ENCODE measurements around the gene SRGN.

The SRGN gene

DNA sequence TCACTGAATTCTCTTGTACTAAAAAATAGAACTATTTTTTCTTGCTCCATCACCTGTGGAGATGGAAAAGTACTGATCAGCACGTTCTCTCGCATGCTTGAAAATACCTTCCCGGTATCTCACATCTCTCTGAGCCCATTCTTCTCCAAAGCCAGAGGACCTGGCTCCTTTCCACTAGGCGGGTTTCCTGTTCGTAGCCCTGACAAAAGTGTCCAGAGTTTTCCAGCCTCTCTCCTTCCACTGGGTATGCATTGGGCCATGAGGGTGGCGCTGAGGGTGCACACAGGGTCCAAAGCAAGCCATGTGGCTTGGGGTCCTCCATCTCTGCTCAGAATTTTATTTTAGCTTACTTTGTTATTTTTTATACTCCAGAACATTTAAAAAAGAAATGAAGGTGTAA is 16.3 kb upstream of the SRGN start:
- TF ChIP-seq, protein P1, sequence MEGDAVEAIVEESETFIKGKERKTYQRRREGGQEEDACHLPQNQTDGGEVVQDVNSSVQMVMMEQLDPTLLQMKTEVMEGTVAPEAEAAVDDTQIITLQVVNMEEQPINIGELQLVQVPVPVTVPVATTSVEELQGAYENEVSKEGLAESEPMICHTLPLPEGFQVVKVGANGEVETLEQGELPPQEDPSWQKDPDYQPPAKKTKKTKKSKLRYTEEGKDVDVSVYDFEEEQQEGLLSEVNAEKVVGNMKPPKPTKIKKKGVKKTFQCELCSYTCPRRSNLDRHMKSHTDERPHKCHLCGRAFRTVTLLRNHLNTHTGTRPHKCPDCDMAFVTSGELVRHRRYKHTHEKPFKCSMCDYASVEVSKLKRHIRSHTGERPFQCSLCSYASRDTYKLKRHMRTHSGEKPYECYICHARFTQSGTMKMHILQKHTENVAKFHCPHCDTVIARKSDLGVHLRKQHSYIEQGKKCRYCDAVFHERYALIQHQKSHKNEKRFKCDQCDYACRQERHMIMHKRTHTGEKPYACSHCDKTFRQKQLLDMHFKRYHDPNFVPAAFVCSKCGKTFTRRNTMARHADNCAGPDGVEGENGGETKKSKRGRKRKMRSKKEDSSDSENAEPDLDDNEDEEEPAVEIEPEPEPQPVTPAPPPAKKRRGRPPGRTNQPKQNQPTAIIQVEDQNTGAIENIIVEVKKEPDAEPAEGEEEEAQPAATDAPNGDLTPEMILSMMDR (conservative IDR thresholded peaks at IDR 0.05) = no peak
- no peak overlapping the region for H3K27ac ChIP-seq

DNA sequence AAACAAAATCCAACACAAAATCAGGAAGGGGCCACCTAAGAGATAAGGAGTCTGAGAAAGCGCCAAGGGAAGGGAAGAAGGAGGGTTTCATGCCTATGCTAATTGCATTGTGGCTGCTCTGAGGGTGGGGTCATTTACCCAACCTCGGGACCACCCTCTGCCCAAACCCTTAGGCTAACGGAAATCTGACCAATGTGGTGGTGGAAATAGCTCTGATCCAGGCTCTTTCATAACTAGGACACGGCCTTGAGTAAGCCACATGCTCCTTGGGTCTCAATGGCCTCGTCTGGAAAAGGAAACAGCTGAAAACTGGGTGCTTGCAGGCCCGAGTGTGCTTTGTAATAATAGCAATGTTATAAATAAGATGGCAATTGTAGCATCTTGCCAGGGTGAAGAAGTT is 14.9 kb upstream of the SRGN start:
- TF ChIP-seq, protein P1 (conservative IDR thresholded peaks at IDR 0.05) = no peak

DNA sequence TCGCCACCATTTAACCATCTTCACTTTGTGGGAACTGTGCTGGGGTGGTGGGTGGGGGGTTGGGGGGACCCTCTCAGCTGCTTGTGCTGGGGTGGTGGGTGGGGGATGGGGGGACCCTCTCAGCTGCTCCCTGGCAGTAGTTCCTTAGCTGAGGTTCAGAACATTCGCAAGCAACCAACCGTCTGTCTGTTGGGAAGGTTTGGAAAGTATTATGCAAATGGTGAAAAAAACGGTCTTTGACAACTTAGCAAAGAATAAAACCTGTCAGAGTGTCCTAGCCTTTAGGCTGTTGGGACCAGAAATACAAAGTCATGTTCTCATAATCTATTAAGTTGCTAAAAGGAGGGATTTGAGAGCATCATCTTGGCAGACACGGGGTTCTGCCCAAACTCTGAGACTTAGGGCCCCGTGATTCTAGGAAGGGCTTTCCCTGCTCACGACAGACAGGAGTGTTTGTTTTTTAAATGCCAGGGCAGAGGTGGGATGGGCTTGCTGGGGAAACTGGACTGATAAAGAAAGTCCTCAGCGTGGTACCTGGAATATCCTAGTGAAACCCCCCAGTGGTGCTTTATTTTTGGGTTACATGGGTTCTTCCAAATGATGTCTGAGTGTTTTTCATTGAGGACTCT is 14.1 kb upstream of the SRGN start:
- TF ChIP-seq, protein P1 (conservative IDR thresholded peaks at IDR 0.05) = no peak
- no peak overlapping the region for H3K27ac ChIP-seq

More for the DNA sequence above, 14.9 kb upstream of the SRGN start:
- H3K27ac ChIP-seq = no peak overlapping the region

DNA sequence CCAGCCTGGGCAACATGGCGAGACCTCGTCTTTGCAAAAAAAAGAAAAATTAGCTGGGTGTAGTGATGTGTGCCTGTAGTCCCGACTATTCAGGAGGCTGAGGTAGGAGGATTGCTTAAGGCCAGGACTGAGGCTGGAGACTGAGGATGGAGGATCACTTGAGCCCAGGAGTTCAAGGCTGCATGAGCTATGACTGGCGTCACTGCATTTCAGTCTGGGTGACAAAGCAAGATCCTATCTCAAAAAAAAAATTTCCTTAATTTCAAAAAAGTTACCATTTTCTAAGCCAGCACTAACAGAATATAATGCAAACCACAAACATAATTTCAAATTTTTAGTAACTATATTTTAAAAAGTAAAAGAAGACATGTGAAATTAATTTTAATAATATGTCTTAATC is 13.4 kb upstream of the SRGN start:
- TF ChIP-seq, protein P1 (conservative IDR thresholded peaks at IDR 0.05) = no peak

DNA sequence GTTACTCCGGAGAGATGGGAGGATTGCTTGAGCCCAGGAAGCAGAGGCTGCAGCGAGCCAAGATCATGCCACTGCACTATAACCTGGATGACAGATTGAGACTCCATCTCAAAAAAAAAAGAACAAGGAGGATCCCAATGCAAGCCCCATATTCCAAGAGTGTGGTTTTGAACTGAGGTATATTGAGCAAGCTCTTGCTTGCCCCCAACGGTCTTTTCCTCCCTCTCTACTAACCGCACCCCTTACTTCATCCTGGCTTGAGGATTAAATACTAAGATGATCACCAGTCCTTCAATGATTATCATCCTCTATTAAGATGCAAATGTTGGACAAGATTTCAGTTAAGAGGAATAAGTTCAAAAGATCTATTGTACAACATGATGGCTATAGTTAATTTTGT is 12.5 kb upstream of the SRGN start:
- H3K27ac ChIP-seq = no peak overlapping the region
- TF ChIP-seq, protein P1 (conservative IDR thresholded peaks at IDR 0.05) = no peak

More for the DNA sequence above, 13.4 kb upstream of the SRGN start:
- H3K27ac ChIP-seq = no peak overlapping the region

DNA sequence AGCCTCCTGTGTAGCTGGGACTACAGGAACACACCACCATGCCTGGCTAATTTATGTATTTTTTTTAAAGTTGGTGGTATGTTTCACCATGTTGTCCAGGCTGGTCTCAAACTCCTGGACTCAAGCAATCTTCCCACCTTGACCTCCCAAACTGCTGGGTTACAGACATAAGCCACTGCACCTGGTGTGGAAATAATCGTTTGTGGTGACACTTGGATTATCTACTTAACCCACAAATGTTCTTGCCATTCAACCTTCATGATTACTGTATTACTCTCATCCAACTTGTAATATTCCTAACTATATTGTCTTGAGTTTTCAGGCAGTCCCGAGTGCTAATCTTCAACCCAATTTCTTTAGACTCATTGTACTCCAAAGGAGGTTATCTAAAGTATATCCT is 9.6 kb upstream of the SRGN start:
- TF ChIP-seq, protein P1 (conservative IDR thresholded peaks at IDR 0.05) = no peak
- no peak overlapping the region for H3K27ac ChIP-seq

DNA sequence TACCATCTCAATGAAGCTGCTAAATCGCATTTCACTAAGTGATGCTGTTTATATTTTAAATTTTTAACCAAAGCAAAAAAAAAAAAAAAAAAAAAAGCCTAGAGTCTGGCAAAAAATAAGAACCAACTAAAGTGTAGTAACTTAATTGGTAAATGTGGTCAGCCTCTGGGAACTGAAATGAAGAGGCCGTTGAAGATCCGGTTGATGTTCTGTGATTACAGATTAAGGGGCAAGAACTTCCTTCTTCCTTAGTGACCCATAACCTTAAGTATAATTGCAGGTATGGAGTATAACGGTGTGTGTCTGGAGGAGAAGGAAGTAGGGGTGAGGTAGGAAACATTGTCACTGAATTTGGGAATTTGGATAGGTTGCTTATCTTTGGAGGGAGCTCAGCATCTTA is 7.7 kb upstream of the SRGN start:
- TF ChIP-seq, protein P1 (conservative IDR thresholded peaks at IDR 0.05) = no peak
- H3K27ac ChIP-seq = no peak overlapping the region
